ENCODE results near the gene FAM228A.

DNA sequence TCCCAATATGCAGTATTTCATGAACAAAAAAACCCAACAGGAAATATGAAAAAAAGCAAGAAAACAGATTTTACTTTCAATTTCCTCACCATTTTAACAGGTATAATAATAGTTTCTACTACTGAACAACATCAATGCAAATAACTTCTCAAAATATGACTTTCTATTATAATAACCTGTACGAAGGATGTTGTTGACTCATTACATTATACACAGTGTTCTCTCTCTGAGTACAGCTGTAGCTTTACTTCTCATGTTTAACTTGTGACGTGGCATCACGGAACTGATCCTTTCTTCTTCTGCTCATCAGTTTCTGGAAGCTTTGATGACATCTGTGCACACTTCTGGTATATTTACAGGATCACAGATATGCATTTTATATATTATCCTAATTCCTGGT is 40.0 kb downstream of the FAM228A start:
- TF ChIP-seq EZH2 (IDR thresholded peaks at IDR 0.05; ENCODE audit: borderline replicate concordance, low read length) = no peak
- TF ChIP-seq, protein P1, sequence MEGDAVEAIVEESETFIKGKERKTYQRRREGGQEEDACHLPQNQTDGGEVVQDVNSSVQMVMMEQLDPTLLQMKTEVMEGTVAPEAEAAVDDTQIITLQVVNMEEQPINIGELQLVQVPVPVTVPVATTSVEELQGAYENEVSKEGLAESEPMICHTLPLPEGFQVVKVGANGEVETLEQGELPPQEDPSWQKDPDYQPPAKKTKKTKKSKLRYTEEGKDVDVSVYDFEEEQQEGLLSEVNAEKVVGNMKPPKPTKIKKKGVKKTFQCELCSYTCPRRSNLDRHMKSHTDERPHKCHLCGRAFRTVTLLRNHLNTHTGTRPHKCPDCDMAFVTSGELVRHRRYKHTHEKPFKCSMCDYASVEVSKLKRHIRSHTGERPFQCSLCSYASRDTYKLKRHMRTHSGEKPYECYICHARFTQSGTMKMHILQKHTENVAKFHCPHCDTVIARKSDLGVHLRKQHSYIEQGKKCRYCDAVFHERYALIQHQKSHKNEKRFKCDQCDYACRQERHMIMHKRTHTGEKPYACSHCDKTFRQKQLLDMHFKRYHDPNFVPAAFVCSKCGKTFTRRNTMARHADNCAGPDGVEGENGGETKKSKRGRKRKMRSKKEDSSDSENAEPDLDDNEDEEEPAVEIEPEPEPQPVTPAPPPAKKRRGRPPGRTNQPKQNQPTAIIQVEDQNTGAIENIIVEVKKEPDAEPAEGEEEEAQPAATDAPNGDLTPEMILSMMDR (conservative IDR thresholded peaks at IDR 0.05 in 1 of 2, IDR thresholded peaks at IDR 0.05 in 1 of 2; ENCODE audit: extremely low read depth in 1 of 2, insufficient read depth in 1 of 2, low read depth in 1 of 2, low read length in 2 of 2) = no peak

Data from mammary epithelial cell (primary cell).